ENCODE data around the gene MED29.

The MED29 gene

GRCh38 chr19:39435499-39436349 is 44.5 kb downstream of the MED29 start, which contains the start of gene RPS16:
Gene RPS16 (minus strand): TSS chr19:39435949. CDS start chr19:39435895, 54 bp downstream.
- peaks cover 49% of the 10 kb centered on the region for H4K20me1 ChIP-seq
- H3K4me1 ChIP-seq = peaks cover 29% of the 10 kb centered on the region
- peak within 1 kb of the TSS; percentile 96 for H3K4me2 ChIP-seq
- H3K36me3 ChIP-seq = peaks cover 40% of the 10 kb centered on the region
- H3K27me3 ChIP-seq = no peaks in the 10 kb centered on the region
- H3K4me3 ChIP-seq = peak within 1 kb of the TSS; percentile 87
- peak within 1 kb of the TSS; percentile 96 for H3K27ac ChIP-seq
- peak within 1 kb of the TSS; percentile 98 for H3K9ac ChIP-seq
- no peak for TF ChIP-seq Cebpa-rat (IDR thresholded peaks at IDR 0.05)
- no peaks in the 10 kb centered on the region for H3K9me3 ChIP-seq

- Histone ChIP-seq H3K9me3 (no peaks in the 10 kb centered on the region), H3K9ac (peak overlapping the region; percentile 98), H4K20me1 (peaks cover 43% of the 10 kb centered on the region), H3K4me2 (peak overlapping the region; percentile 96), H3K27me3 (no peaks in the 10 kb centered on the region), H3K4me1 (peaks cover 35% of the 10 kb centered on the region), H3K27ac (peak overlapping the region; percentile 96), H3K36me3 (peaks cover 34% of the 10 kb centered on the region), H3K4me3 (peak overlapping the region; percentile 87)
- TF ChIP-seq Cebpa-rat (IDR thresholded peaks at IDR 0.05) = no peak
These were observed 45.2 kb downstream of the MED29 start for GRCh38 chr19:39436350-39436716.

GRCh38 chr19:39438270-39438934 is 47.2 kb downstream of the MED29 start:
- no peak overlapping the region for H3K4me3 ChIP-seq
- no peak overlapping the region for H3K27ac ChIP-seq
- peaks cover 13% of the 10 kb centered on the region for H3K36me3 ChIP-seq
- H3K9ac ChIP-seq = no peak overlapping the region
- TF ChIP-seq Cebpa-rat (IDR thresholded peaks at IDR 0.05) = no peak
- H4K20me1 ChIP-seq = peaks cover 22% of the 10 kb centered on the region
- no peak overlapping the region for H3K4me2 ChIP-seq
- peaks cover 36% of the 10 kb centered on the region for H3K4me1 ChIP-seq
- no peaks in the 10 kb centered on the region for H3K27me3 ChIP-seq
- no peaks in the 10 kb centered on the region for H3K9me3 ChIP-seq

- peaks cover 31% of the 10 kb centered on the region for H3K36me3 ChIP-seq
- H3K27me3 ChIP-seq = no peaks in the 10 kb centered on the region
- H4K20me1 ChIP-seq = peaks cover 40% of the 10 kb centered on the region
These were observed 53.5 kb downstream of the MED29 start for GRCh38 chr19:39444598-39445195.

DNA sequence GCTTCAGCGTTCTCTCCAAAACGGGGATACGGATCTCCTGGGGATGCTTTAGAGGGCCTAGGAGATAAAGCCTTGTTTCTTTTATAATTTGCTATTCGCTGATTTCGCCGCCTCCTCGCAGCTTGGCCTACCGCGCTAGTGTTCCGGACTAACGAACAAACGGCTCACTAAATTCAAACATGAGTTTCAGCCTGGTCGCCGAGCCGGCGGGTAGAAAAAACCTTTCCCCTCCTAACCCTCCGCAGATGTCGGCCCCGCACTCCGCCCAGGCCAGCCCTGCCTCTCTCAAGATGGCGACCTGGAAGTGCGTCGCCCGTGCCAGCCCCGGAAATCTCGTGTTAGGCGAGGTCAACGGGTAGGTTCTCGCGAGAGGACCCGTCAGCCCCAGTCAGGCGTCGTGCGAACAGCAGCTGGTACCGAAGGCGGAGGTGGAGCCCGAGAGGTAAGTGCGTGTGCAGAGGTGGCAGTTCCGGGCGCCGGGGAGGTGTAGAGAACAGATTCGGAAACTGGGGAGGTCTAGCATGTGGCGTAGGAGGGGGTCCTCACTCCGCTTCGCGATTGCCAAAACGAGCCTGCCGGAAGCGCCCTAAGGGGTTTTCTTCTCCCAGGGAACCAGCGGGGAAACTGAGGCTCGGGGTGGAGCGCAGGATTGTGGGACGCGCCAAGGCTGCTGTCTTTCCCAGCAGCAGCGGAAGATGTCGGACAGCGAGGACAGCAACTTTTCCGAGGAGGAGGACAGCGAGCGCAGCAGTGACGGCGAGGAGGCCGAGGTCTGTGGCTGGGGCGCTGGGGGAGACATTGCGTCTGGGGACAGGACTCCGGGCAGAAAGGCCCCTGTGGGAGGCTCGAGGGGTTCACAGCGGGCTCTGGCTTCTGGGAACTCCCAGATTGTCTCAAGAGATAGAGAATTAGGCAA is 54.3 kb downstream of the MED29 start, which contains the start of gene SUPT5H:
TSS of gene SUPT5H (plus strand) at position 387 of the 916 bp plus-strand sequence. CDS start at position 696, 309 bp downstream.
- Histone ChIP-seq H3K36me3 (peaks cover 39% of the 10 kb centered on the region), H3K4me2 (peak within 1 kb of the TSS; percentile 97), H3K9me3 (no peaks in the 10 kb centered on the region), H3K4me3 (peak within 1 kb of the TSS; percentile 81), H3K27ac (peak within 1 kb of the TSS; percentile 96), H3K27me3 (no peaks in the 10 kb centered on the region), H3K9ac (peak within 1 kb of the TSS; percentile 99), H3K4me1 (peaks cover 62% of the 10 kb centered on the region), H4K20me1 (peaks cover 47% of the 10 kb centered on the region)
- TF ChIP-seq Cebpa-rat (IDR thresholded peaks at IDR 0.05) = no peak

More at GRCh38 chr19:39444598-39445195, 53.5 kb downstream of the MED29 start:
- Histone ChIP-seq H3K9me3 (no peaks in the 10 kb centered on the region), H3K27ac (peak overlapping the region; percentile 96), H3K9ac (peak overlapping the region; percentile 99), H3K4me3 (peak overlapping the region; percentile 81), H3K4me1 (peaks cover 57% of the 10 kb centered on the region), H3K4me2 (peak overlapping the region; percentile 97)
- no peak for TF ChIP-seq Cebpa-rat (IDR thresholded peaks at IDR 0.05)

GRCh38 chr19:39446365-39447084 is 55.3 kb downstream of the MED29 start:
- peaks cover 53% of the 10 kb centered on the region for H3K4me1 ChIP-seq
- TF ChIP-seq Cebpa-rat (IDR thresholded peaks at IDR 0.05) = no peak
- peak overlapping the region; percentile 96 for H3K27ac ChIP-seq

GRCh38 chr19:39448271-39448670 is 57.1 kb downstream of the MED29 start:
- Histone ChIP-seq H3K27me3 (no peaks in the 10 kb centered on the region), H3K4me1 (peaks cover 53% of the 10 kb centered on the region), H3K4me2 (peak overlapping the region; percentile 96), H3K36me3 (peaks cover 65% of the 10 kb centered on the region), H3K4me3 (no peak overlapping the region), H3K9me3 (no peaks in the 10 kb centered on the region), H4K20me1 (peaks cover 75% of the 10 kb centered on the region), H3K27ac (no peak overlapping the region), H3K9ac (peak overlapping the region; percentile 9; the same call in 1 of the 2 replicates)
- no peak for TF ChIP-seq Cebpa-rat (IDR thresholded peaks at IDR 0.05)

More at GRCh38 chr19:39446365-39447084, 55.3 kb downstream of the MED29 start:
- Histone ChIP-seq H3K9ac (peak overlapping the region; percentile 99), H3K9me3 (no peaks in the 10 kb centered on the region), H3K4me2 (peak overlapping the region; percentile 96), H3K36me3 (peaks cover 48% of the 10 kb centered on the region), H4K20me1 (peaks cover 58% of the 10 kb centered on the region), H3K4me3 (peak overlapping the region; percentile 81), H3K27me3 (no peaks in the 10 kb centered on the region)

DNA sequence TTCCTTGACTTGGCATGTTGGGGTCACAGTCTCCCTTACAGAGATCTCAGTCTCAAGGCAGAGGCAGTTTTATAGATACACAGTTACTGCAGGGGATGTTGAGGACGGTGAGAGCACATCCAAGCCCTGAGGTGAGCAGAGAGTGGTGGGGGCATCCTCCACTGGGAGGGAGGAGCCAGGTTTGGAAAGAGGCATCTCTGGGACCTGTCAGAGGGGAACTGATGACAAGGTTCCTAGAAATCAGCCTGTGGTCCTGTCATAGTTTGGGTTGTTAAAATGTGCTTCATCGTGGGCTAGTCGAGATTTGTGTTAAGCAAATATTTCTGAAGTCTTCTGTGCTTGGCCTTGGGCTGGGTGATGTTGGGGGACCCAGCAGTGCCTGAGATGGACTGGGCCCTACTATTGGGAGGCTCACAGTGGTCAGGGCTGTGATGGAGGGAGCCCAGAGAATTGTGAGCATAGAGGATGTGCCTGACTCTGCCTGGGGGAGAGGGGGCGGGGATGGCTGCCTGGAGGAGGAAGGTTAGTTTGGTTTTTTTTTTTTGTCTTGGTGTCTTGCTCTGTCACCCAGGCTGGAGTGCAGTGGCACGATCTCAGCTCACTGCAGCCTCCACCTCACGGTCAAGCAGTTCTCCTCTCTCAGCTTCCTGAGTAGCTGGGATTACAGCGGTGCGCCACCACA is 58.1 kb downstream of the MED29 start:
- H3K9ac ChIP-seq = 0 out of 2 replicates have a peak overlapping the region, but pooled peaks have one; percentile 0
- no peaks in the 10 kb centered on the region for H3K9me3 ChIP-seq
- no peak overlapping the region for H3K4me3 ChIP-seq
- H3K4me2 ChIP-seq = 0 out of 2 replicates have a peak overlapping the region, but pooled peaks have one; percentile 96
- peaks cover 75% of the 10 kb centered on the region for H3K36me3 ChIP-seq
- no peak for TF ChIP-seq Cebpa-rat (IDR thresholded peaks at IDR 0.05)
- H3K27ac ChIP-seq = no peak overlapping the region
- peaks cover 46% of the 10 kb centered on the region for H3K4me1 ChIP-seq
- H4K20me1 ChIP-seq = peaks cover 85% of the 10 kb centered on the region
- H3K27me3 ChIP-seq = no peaks in the 10 kb centered on the region
